HepG2 (cell line): Measurements from ENCODE around the gene CPEB4. TPM values are rescaled to one million over a fixed set of nuclear protein-coding genes. Genes with fewer than 3 reads are reported as not detected.

Source experiments
- ARID5B ChIP-seq: IDR thresholded peaks from 2 replicates; pipeline ENCODE4 v1.4.0; 2020; ENCODE audit warnings: mild to moderate bottlenecking, missing genetic modification reagents
- BHLHE40 ChIP-seq: IDR thresholded peaks from 2 replicates; pipeline ENCODE4 v1.6.1; 2011; ENCODE audit warnings: low read length, improper control_type of control experiment
- FOXA1 ChIP-seq, 2 experiments: fragments of 450-650 bp in 1 of 2; sonication (generic) in 1 of 2; formaldehyde crosslinking in 1 of 2; IDR thresholded peaks; 2 replicates each; pipeline versions ENCODE4 v1.4.0 to v1.6.1; 2016 to 2020; ENCODE audit warnings: missing genetic modification reagents in 1 of 2
- HDAC2 ChIP-seq: sonication (generic); formaldehyde crosslinking; IDR thresholded peaks from 2 replicates; pipeline ENCODE4 v1.4.0; 2020; ENCODE audit warnings: missing genetic modification reagents
- HMG20A ChIP-seq: IDR thresholded peaks from 2 replicates; pipeline ENCODE4 v1.6.1; 2016; ENCODE audit warnings: borderline replicate concordance
- HNF4A ChIP-seq: sonication (generic); formaldehyde crosslinking; IDR thresholded peaks from 2 replicates; pipeline ENCODE4 v1.4.0; 2020; ENCODE audit warnings: missing genetic modification reagents
- MAF1 ChIP-seq: sonication (generic); formaldehyde crosslinking; IDR thresholded peaks from 2 replicates; pipeline ENCODE4 v1.5.0; 2020; ENCODE audit warnings: missing genetic modification reagents, borderline replicate concordance
- NCOA1 ChIP-seq: sonication (generic); formaldehyde crosslinking; IDR thresholded peaks from 2 replicates; pipeline ENCODE4 v1.9.0; 2021; ENCODE audit warnings: missing genetic modification reagents
- PHF20 ChIP-seq: sonication (generic); formaldehyde crosslinking; IDR thresholded peaks from 2 replicates; pipeline ENCODE4 v1.5.0; 2020; ENCODE audit warnings: mild to moderate bottlenecking, missing genetic modification reagents
- SAP130 ChIP-seq: IDR thresholded peaks from 2 replicates; pipeline ENCODE4 v1.6.1; 2016; ENCODE audit warnings: low read depth
- SOX13 ChIP-seq, 3 experiments: fragments of 450-650 bp in 1 of 3; sonication (generic) in 1 of 3; formaldehyde crosslinking in 1 of 3; IDR thresholded peaks in 2 of 3; conservative IDR thresholded peaks in 1 of 3; 2 replicates each; pipeline versions ENCODE4 v1.5.0 to v1.6.1; 2016 to 2020; ENCODE audit warnings: antibody characterized with exemption in 1 of 3, mild to moderate bottlenecking in 1 of 3, missing compliant biosample characterization in 1 of 3, missing genetic modification reagents in 1 of 3, moderate library complexity in 1 of 3
- THAP11 ChIP-seq: IDR thresholded peaks from 2 replicates; pipeline ENCODE4 v1.6.1; 2016; ENCODE audit warnings: missing biosample characterization, missing genetic modification reagents
- YEATS4 ChIP-seq: sonication (generic); formaldehyde crosslinking; IDR thresholded peaks from 2 replicates; pipeline ENCODE4 v1.4.0; 2020; ENCODE audit warnings: missing genetic modification reagents, borderline replicate concordance
- ZFP90 ChIP-seq: sonication (generic); formaldehyde crosslinking; IDR thresholded peaks from 2 replicates; pipeline ENCODE4 v1.8.0; 2022; ENCODE audit warnings: missing genetic modification reagents, mild to moderate bottlenecking, inconsistent platforms, borderline replicate concordance
- ZMAT3 ChIP-seq: sonication (generic); formaldehyde crosslinking; conservative IDR thresholded peaks from 2 replicates; pipeline ENCODE4 v1.7.0; 2021; ENCODE audit warnings: missing genetic modification reagents
- ZNF33A ChIP-seq: sonication (generic); formaldehyde crosslinking; IDR thresholded peaks from 2 replicates; pipeline ENCODE4 v1.5.1; 2020; ENCODE audit warnings: missing genetic modification reagents, mild to moderate bottlenecking, moderate library complexity, borderline replicate concordance
- ZNF598 ChIP-seq: sonication (generic); formaldehyde crosslinking; IDR thresholded peaks from 2 replicates; pipeline ENCODE4 v1.5.1; 2020; ENCODE audit warnings: mild to moderate bottlenecking, missing genetic modification reagents, borderline replicate concordance
- ZNF879 ChIP-seq: sonication (generic); formaldehyde crosslinking; IDR thresholded peaks from 2 replicates; pipeline ENCODE4 v1.8.1; 2023; ENCODE audit warnings: missing genetic modification reagents
- polyA plus RNA-seq, 8 experiments: library from polyadenylated mRNA; depleted of rRNA in 3 of 8; stranded (reverse) in 7 of 8; unstranded in 1 of 8; fragments of >200 nt; fragmentation: Illumina TruSeq in 4 of 8; extraction: Trizol in 4 of 8; gene quantifications; 2 replicates each; pipeline versions ENCODE4 v1.2.1 to v1.2.3, GENCODE V29; 2011 to 2016; ENCODE audit warnings: low read depth in 4 of 8, missing spikeins in 1 of 8, mixed read lengths in 1 of 8; ENCODE audit not compliant: insufficient read depth in 1 of 8
- total RNA-seq, 5 experiments: library from RNA; depleted of rRNA; stranded (reverse); fragments of >200 nt; fragmentation: Illumina TruSeq; extraction: Trizol; gene quantifications; 2 replicates each; pipeline ENCODE4 v1.2.3, GENCODE V29; 2016; ENCODE audit warnings: low read depth in 1 of 5
- TF ChIP-seq, protein P1 (sequence below): sonication (generic); formaldehyde crosslinking; IDR thresholded peaks from 2 replicates; pipeline ENCODE4 v1.5.0; 2020; ENCODE audit warnings: missing genetic modification reagents, mild to moderate bottlenecking, borderline replicate concordance
- TF ChIP-seq, protein P2 (sequence below): sonication (generic); formaldehyde crosslinking; IDR thresholded peaks from 2 replicates; pipeline ENCODE4; 2020; ENCODE audit warnings: missing genetic modification reagents, mild to moderate bottlenecking, borderline replicate concordance
- TF ChIP-seq, protein P3 (sequence below): sonication (generic); formaldehyde crosslinking; IDR thresholded peaks from 2 replicates; pipeline ENCODE4 v1.5.0; 2020; ENCODE audit warnings: mild to moderate bottlenecking, missing genetic modification reagents, borderline replicate concordance

Gene CPEB4
- total and polyA plus RNA-seq, 2 of the 13 experiments (the other 11 are each of a cell fraction or from before 2014, with no cell fraction given): 7.7 to 26.7 TPM

GRCh38 chr5:173953528-173954090 is 65.5 kb downstream of the CPEB4 start (continued):
- TF ChIP-seq PHF20 (CRISPR knock-in tag) (no peak), SAP130 (CRISPR knock-in tag) (peak; percentile 48), HMG20A (peak; percentile 81; the same call in 1 of the 2 replicates), HDAC2 (peak; percentile 34; the same call in 1 of the 2 replicates), ZNF598 (CRISPR knock-in tag) (no peak), HNF4A (no peak; the same call in 1 of the 2 replicates), THAP11 (peak; percentile 41; the same call in 1 of the 2 replicates), ZMAT3 (CRISPR knock-in tag) (no peak), MAF1 (CRISPR knock-in tag) (no peak), NCOA1 (CRISPR knock-in tag) (no peak), SOX13 (IDR thresholded peaks at IDR 0.05) (no peak), SOX13 (CRISPR knock-in tag; conservative IDR thresholded peaks at IDR 0.05 in 1 of 2, IDR thresholded peaks at IDR 0.05 in 1 of 2) (peak in 1 of 2 experiments; percentile 89; a peak in 2 of 4 replicates), ZNF33A (CRISPR knock-in tag) (no peak), YEATS4 (CRISPR knock-in tag) (peak; percentile 42; the same call in 1 of the 2 replicates), BHLHE40 (no peak), FOXA1 (IDR thresholded peaks at IDR 0.05) (peak; percentile 75), FOXA1 (CRISPR knock-in tag; IDR thresholded peaks at IDR 0.05) (peak; percentile 55), ARID5B (CRISPR knock-in tag) (peak; percentile 81), ZFP90 (CRISPR knock-in tag) (no peak), ZNF879 (CRISPR knock-in tag) (no peak)
- TF ChIP-seq, protein P1, sequence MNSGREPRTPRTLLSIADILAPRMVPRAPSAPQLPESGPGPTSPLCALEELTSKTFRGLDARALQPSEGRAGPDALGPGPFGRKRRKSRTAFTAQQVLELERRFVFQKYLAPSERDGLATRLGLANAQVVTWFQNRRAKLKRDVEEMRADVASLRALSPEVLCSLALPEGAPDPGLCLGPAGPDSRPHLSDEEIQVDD (CRISPR knock-in tag): no peak
- TF ChIP-seq, protein P2, sequence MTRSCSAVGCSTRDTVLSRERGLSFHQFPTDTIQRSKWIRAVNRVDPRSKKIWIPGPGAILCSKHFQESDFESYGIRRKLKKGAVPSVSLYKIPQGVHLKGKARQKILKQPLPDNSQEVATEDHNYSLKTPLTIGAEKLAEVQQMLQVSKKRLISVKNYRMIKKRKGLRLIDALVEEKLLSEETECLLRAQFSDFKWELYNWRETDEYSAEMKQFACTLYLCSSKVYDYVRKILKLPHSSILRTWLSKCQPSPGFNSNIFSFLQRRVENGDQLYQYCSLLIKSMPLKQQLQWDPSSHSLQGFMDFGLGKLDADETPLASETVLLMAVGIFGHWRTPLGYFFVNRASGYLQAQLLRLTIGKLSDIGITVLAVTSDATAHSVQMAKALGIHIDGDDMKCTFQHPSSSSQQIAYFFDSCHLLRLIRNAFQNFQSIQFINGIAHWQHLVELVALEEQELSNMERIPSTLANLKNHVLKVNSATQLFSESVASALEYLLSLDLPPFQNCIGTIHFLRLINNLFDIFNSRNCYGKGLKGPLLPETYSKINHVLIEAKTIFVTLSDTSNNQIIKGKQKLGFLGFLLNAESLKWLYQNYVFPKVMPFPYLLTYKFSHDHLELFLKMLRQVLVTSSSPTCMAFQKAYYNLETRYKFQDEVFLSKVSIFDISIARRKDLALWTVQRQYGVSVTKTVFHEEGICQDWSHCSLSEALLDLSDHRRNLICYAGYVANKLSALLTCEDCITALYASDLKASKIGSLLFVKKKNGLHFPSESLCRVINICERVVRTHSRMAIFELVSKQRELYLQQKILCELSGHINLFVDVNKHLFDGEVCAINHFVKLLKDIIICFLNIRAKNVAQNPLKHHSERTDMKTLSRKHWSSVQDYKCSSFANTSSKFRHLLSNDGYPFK (CRISPR knock-in tag): no peak
- TF ChIP-seq, protein P3, sequence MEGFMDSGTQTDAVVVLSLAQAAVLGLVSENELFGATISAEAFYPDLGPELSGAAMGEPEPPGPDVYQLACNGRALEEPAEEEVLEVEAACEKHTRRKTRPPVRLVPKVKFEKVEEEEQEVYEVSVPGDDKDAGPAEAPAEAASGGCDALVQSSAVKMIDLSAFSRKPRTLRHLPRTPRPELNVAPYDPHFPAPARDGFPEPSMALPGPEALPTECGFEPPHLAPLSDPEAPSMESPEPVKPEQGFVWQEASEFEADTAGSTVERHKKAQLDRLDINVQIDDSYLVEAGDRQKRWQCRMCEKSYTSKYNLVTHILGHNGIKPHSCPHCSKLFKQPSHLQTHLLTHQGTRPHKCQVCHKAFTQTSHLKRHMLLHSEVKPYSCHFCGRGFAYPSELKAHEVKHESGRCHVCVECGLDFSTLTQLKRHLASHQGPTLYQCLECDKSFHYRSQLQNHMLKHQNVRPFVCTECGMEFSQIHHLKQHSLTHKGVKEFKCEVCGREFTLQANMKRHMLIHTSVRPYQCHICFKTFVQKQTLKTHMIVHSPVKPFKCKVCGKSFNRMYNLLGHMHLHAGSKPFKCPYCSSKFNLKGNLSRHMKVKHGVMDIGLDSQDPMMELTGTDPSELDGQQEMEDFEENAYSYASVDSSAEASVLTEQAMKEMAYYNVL: peak; percentile 73
